AG04449 (cell line): ENCODE measurements around the gene ZNF821.

ENCODE experiments used
- CTCF ChIA-PET: fragments of 350-600 bp; formaldehyde crosslinking; extraction: SDS; loops from one replicate; lab custom pipeline; 2021; ENCODE audit warnings: antibody characterized with exemption; lab: Yijun Ruan, JAX
- POLR2A ChIA-PET: fragments of 400-600, 350-600 bp; formaldehyde crosslinking; extraction: SDS; loops from one replicate; lab custom pipeline; 2020; ENCODE audit warnings: antibody characterized with exemption, inconsistent platforms; lab: Yijun Ruan, JAX
- DNase-seq: peaks from one replicate; pipeline ENCODE4 v3.0.0-alpha.2; 2010; ENCODE audit warnings: low read depth, low spot score
- H3K4me3 ChIP-seq: 2 replicates; pipeline ENCODE4 v1.5.1; 2011; ENCODE audit warnings: low read depth, mild to moderate bottlenecking, control low read depth, low read length
- TF ChIP-seq, protein P1 (sequence below): IDR thresholded peaks from one replicate; pipeline ENCODE4 v1.5.1; 2011; ENCODE audit warnings: mild to moderate bottlenecking, moderate library complexity, low read length, control low read depth, inconsistent platforms; ENCODE audit not compliant: insufficient read depth; ENCODE audit errors: missing control alignments

ZNF821 gene

DNA sequence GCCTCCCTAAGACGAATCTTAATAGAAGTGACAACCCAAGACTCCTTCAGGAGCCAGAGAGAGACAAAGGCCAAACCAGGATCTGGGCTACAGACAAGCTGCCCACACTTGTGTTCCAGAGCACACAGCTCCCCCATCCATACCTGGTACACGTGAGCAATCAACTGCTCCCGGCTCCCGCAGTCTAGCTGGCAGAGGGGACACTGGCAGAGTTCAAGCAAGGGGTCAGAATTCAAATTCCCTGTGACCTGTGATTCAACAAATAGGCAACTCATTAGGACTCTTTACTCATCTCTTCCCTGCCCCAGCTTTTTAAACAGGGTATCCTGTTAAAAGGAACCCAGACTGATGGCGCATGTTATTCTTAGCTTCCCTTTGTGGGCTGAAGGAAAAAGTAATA, 20.0 kb downstream of the ZNF821 start:
- CTCF ChIA-PET = interaction anchor here (25.4 kb wide), 1 partner anchor 18 kb away, joined by 295 read pairs; the partner anchor contains the start of gene ZNF821
- no peak for DNase-seq
- H3K4me3 ChIP-seq = no peak overlapping the region
- TF ChIP-seq, protein P1, sequence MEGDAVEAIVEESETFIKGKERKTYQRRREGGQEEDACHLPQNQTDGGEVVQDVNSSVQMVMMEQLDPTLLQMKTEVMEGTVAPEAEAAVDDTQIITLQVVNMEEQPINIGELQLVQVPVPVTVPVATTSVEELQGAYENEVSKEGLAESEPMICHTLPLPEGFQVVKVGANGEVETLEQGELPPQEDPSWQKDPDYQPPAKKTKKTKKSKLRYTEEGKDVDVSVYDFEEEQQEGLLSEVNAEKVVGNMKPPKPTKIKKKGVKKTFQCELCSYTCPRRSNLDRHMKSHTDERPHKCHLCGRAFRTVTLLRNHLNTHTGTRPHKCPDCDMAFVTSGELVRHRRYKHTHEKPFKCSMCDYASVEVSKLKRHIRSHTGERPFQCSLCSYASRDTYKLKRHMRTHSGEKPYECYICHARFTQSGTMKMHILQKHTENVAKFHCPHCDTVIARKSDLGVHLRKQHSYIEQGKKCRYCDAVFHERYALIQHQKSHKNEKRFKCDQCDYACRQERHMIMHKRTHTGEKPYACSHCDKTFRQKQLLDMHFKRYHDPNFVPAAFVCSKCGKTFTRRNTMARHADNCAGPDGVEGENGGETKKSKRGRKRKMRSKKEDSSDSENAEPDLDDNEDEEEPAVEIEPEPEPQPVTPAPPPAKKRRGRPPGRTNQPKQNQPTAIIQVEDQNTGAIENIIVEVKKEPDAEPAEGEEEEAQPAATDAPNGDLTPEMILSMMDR = no peak
- POLR2A ChIA-PET = no interaction called here

DNA sequence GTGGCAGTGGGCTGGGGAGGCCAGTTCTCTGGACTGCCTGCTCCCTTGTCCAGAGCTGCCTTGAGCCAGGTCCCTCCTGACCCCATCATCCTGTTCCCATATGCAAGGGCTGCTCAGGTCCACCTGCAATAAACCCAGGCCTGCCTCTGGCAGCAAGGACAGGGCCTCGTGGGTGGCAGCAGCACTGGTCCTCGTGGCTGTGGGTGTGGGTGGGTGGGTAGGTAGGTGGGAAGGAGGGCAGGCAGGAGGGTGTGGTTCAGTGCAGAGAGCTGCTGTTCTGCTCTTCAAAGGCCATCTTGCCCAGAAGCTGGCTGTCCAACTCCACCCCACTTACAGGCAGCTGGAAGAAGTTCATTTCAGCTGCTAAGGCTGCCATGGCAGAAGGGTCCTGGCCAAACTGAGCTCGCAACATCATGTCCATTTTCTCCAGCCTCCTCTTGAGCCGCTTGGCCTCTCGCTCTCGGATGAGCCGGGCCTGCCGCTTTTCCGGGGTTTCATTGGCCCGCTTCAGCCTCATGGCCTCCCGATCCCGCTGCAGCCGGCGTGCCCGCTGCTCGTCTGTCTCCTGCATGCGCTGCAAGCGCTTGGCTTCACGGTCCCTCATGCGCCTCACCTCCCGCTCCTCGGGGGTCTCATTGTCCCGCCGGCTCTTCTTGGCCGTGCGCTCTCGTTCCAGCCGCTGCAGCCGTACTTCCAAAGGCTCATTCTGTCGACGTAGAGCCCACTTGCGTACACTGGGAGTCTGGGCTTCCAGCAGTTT, 24.0 kb downstream of the ZNF821 start:
- ChIA-PET CTCF (interaction anchor here (1.5 to 25.4 kb wide), 2 partner anchors 22 to 102 kb away, joined by 8 to 295 read pairs; partner anchors contain the start of gene ZNF821), POLR2A (no interaction called here)
- no peak for DNase-seq
- TF ChIP-seq, protein P1 = no peak
- H3K4me3 ChIP-seq = no peak overlapping the region

DNA sequence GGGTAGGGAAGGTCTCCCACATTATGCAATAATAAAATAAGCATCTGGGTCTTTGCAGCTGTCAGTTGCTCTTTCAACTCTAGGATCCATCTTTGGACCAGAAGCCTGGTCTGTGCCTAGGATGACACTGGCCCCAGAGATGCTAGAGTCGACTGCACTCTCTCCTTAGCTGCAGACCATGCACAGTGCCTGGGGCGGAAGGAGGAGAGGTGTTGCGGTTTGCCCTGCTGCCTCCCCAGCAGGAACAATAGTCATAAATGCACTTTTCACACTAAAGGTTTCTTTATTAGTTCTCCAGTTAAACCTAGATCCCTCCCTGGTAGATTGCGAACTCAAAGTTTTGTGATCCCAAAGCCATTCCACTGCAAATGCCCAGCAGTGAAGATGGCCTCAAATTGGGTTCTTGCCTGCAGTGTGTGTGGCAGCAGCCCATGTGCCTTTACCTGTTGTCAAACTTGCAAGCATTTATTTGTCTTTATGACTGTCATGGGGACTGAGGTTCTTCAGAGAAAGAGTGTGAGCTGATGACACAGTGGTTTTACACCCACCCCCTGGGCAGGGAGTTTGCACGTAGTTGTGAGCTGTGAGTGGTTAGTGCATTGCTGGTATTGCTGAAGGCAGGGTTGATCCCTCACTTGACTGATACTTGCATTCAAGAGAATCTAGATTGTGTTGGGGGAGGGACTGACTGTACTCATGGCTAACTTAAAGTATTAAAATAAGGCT, 27.9 kb downstream of the ZNF821 start:
- no peak overlapping the region for H3K4me3 ChIP-seq
- TF ChIP-seq, protein P1 = no peak
- POLR2A ChIA-PET = no interaction called here
- CTCF ChIA-PET = interaction anchor here (0.6 to 25.4 kb wide), 2 partner anchors 9 to 26 kb away, joined by 3 to 295 read pairs; partner anchors contain the start of gene ZNF821
- no peak for DNase-seq

DNA sequence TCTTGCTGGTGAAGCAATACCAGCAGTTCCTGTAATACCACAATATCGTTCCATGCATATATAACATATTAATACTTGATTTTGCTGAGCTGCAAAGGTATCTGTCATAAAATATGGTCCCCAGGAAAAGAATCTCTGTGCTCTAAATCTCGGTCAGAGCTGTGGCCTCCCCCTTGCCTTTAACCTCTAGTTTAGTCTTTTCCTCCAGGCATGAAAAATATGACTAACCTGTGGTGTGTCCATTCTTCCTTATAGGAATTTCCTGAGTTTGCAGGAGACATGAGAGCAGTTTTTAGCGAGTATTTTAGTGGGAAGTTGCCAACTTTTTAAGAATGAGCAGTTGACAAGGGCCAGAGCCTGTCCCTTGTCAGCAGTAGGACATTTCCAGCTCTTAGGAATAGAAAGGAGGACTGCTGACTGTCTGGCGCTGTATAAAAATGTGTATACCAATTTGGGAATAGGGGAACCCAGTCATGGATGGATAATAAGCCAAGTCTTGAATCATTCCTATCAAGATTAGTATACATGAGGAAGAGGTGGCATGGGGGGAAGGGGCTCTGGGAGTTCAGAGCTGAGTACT, 29.5 kb downstream of the ZNF821 start:
- CTCF ChIA-PET = interaction anchor here (0.6 to 25.4 kb wide), 4 partner anchors 12 to 1083 kb away, joined by 3 to 295 read pairs (median 3); partner anchors contain the start of gene ZNF821

DNA sequence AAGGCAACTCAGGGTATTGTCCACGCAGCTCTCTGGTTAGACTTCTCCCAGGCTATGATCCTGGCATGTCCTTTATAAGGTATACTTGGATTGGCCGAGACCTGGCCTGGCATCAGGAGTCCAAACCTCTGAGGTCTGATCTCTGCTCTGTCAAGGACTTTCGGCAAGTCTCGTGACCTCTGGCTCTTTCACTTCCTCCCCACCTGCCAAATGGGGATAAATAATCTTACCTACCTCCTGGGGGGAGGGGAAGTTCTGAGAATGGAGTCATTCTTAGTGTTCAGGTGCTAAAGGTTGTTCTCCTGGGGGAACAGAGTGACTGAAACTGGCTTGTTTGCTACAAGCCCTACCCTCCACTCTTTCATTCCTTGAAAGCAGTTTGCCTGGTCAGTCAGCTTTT, 30.6 kb downstream of the ZNF821 start:
- DNase-seq = no peak
- POLR2A ChIA-PET = interaction anchor here (0.6 kb wide), 1 partner anchor 28 kb away, joined by 3 read pairs; no protein-coding TSS in a partner anchor
- CTCF ChIA-PET = interaction anchor here (1.1 to 25.4 kb wide), 2 partner anchors 13 to 28 kb away, joined by 3 to 295 read pairs; partner anchors contain the start of gene ZNF821
- no peak overlapping the region for H3K4me3 ChIP-seq
- TF ChIP-seq, protein P1 = no peak

More for the DNA sequence above, 29.5 kb downstream of the ZNF821 start:
- POLR2A ChIA-PET = no interaction called here
- no peak for DNase-seq
- no peak overlapping the region for H3K4me3 ChIP-seq
- TF ChIP-seq, protein P1 = no peak

DNA sequence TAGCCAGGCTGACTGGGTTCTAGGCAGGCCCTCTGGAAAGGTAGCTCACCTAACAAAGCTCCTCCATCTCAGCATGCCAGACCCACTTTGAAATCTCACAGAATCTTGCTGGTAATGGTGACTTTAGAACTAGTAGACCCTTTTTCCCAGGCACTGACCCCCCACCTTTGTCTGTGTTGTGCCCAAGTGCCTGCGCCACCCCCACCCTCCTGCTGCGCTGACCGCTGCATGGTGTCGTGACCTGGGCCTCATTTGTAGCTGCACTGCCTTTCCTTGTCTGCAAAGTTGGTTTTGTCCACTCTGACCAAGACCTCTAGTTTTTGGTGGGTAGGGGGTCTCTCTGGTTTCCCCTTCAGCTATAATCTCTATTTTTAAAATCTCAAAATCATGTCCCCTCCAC, 31.4 kb downstream of the ZNF821 start:
- TF ChIP-seq, protein P1 = no peak
- DNase-seq = no peak
- ChIA-PET POLR2A (no interaction called here), CTCF (interaction anchor here (25.4 kb wide), 1 partner anchor 29 kb away, joined by 295 read pairs; the partner anchor contains the start of gene ZNF821)
- H3K4me3 ChIP-seq = no peak overlapping the region
